H1 (cell line): ENCODE measurements around the gene CIITA. TPM values are rescaled to one million over a fixed set of nuclear protein-coding genes. Genes with fewer than 3 reads are reported as not detected.

Experiments
- CTCF ChIA-PET: fragments of 300-600 bp; sonication (Branson Sonifier 250); formaldehyde crosslinking; loops from one replicate; lab custom pipeline; 2021; ENCODE audit not compliant: partially characterized antibody; lab: Charles Lee
- POLR2A ChIA-PET: fragments of 300-600 bp; sonication (Branson Sonifier 250); formaldehyde crosslinking; loops from one replicate; lab custom pipeline; 2021; ENCODE audit warnings: inconsistent platforms; ENCODE audit not compliant: partially characterized antibody; lab: Charles Lee
- DNase-seq, 2 experiments: peaks; one replicate each; pipeline versions ENCODE4 v3.0.0 to v3.0.0-alpha.2; 2010 to 2022; ENCODE audit warnings: low spot score in 2 of 2, low read depth in 1 of 2, mixed read lengths in 1 of 2
- FAIRE-seq: peaks from 2 replicates; lab custom pipeline; 2011; peaks lifted over from hg19 to GRCh38; lab: Jason Lieb, UNC
- H2AFZ ChIP-seq: 2 replicates; pipeline ENCODE4 v1.8.1; 2012; ENCODE audit warnings: low read length, inconsistent platforms
- H2AK5ac ChIP-seq: 2 replicates; pipeline ENCODE4 v1.6.1; 2013; ENCODE audit warnings: low read depth, low read length
- H2BK120ac ChIP-seq: replicated peaks from 2 replicates; pipeline ENCODE3; 2013; ENCODE audit warnings: low read depth, low read length, inconsistent platforms
- H2BK12ac ChIP-seq: 2 replicates; pipeline ENCODE4 v1.6.1; 2013; ENCODE audit warnings: low read depth, low read length
- H2BK15ac ChIP-seq: 2 replicates; pipeline ENCODE4 v1.6.1; 2013; ENCODE audit warnings: low read length
- H2BK20ac ChIP-seq: 2 replicates; pipeline ENCODE4 v1.6.1; 2013; ENCODE audit warnings: low read length
- H2BK5ac ChIP-seq: 2 replicates; pipeline ENCODE4 v1.6.1; 2013; ENCODE audit warnings: low read depth, low read length
- H3K14ac ChIP-seq: 2 replicates; pipeline ENCODE4 v1.6.1; 2013; ENCODE audit warnings: inconsistent platforms; ENCODE audit not compliant: insufficient read length
- H3K18ac ChIP-seq: 2 replicates; pipeline ENCODE4 v1.6.1; 2013; ENCODE audit warnings: low read length; ENCODE audit errors: extremely low read depth
- H3K23ac ChIP-seq: 2 replicates; pipeline ENCODE4 v1.6.1; 2013; ENCODE audit warnings: inconsistent platforms; ENCODE audit not compliant: insufficient read length
- H3K23me2 ChIP-seq: 2 replicates; pipeline ENCODE4 v1.6.1; 2013; ENCODE audit warnings: low read depth, low read length
- H3K27ac ChIP-seq: 2 replicates; pipeline ENCODE4 v1.6.1; 2011; ENCODE audit warnings: low read depth, low read length, inconsistent platforms
- H3K27me3 ChIP-seq, 4 experiments: replicated peaks in 1 of 4; 1 replicate in 1 of 4; 2 replicates in 3 of 4; pipeline versions ENCODE4 v1.6.1 to v1.8.1; 2011 to 2013; ENCODE audit warnings: low read length in 3 of 4, mild to moderate bottlenecking in 3 of 4, inconsistent platforms in 2 of 4, mixed read lengths in 2 of 4, moderate library complexity in 1 of 4; ENCODE audit not compliant: control insufficient read depth in 3 of 4, insufficient read depth in 3 of 4; ENCODE audit errors: extremely low read depth in 1 of 4
- H3K36me3 ChIP-seq, 4 experiments: 2 replicates each; pipeline versions ENCODE4 v1.6.1 to v1.8.1; 2011 to 2013; ENCODE audit warnings: mild to moderate bottlenecking in 4 of 4, low read length in 3 of 4, moderate library complexity in 2 of 4, control low read depth in 1 of 4, inconsistent platforms in 1 of 4; ENCODE audit not compliant: insufficient read depth in 4 of 4, control insufficient read depth in 2 of 4
- H3K4ac ChIP-seq: replicated peaks from 2 replicates; pipeline ENCODE3; 2013; ENCODE audit warnings: low read length, low read depth, mixed read lengths, inconsistent platforms; ENCODE audit not compliant: insufficient read length
- H3K4me1 ChIP-seq, 4 experiments: replicated peaks in 1 of 4; 1 replicate in 1 of 4; 2 replicates in 3 of 4; pipeline versions ENCODE4 v1.6.1 to v1.8.1; 2011 to 2013; ENCODE audit warnings: low read length in 3 of 4, inconsistent platforms in 2 of 4, mixed read lengths in 1 of 4; ENCODE audit not compliant: insufficient read depth in 4 of 4, control insufficient read depth in 3 of 4
- H3K4me2 ChIP-seq, 2 experiments: 2 replicates each; pipeline versions ENCODE4 v1.6.1 to v1.8.1; 2011 to 2013; ENCODE audit warnings: low read depth in 2 of 2, low read length in 2 of 2, control low read depth in 1 of 2, inconsistent platforms in 1 of 2, mild to moderate bottlenecking in 1 of 2; ENCODE audit not compliant: insufficient read depth in 1 of 2
- H3K4me3 ChIP-seq, 4 experiments: fragments of 200-600, 300-600 bp in 1 of 4; sonication (generic), shearing (Covaris generic), sonication (Bioruptor Twin) in 1 of 4; 2 replicates each; pipeline versions ENCODE4 v1.5.1 to v1.8.1; 2011 to 2016; ENCODE audit warnings: low read length in 4 of 4, low read depth in 3 of 4, control low read depth in 2 of 4, inconsistent platforms in 2 of 4, mild to moderate bottlenecking in 2 of 4, mixed read lengths in 1 of 4, moderate library complexity in 1 of 4; ENCODE audit not compliant: insufficient read depth in 2 of 4; ENCODE audit errors: extremely low read depth in 1 of 4
- H3K56ac ChIP-seq: replicated peaks from 2 replicates; pipeline ENCODE3; 2013; ENCODE audit warnings: low read depth, mild to moderate bottlenecking, mixed read lengths, low read length, inconsistent platforms; ENCODE audit not compliant: insufficient read length
- H3K79me1 ChIP-seq: 2 replicates; pipeline ENCODE4 v1.6.1; 2013; ENCODE audit warnings: low read depth, low read length, control low read depth
- H3K79me2 ChIP-seq, 2 experiments: 2 replicates each; pipeline versions ENCODE4 v1.6.1 to v1.8.1; 2012 to 2013; ENCODE audit warnings: low read length in 2 of 2, mild to moderate bottlenecking in 2 of 2, inconsistent platforms in 1 of 2; ENCODE audit not compliant: insufficient read depth in 2 of 2, control insufficient read depth in 1 of 2
- H3K9ac ChIP-seq, 4 experiments: replicated peaks in 1 of 4; 1 replicate in 1 of 4; 2 replicates in 3 of 4; pipeline versions ENCODE4 v1.6.1 to v1.8.1; 2011 to 2013; ENCODE audit warnings: low read depth in 3 of 4, low read length in 3 of 4, control low read depth in 2 of 4, mild to moderate bottlenecking in 2 of 4, moderate library complexity in 2 of 4, inconsistent platforms in 1 of 4; ENCODE audit errors: extremely low read depth in 1 of 4
- H3K9me3 ChIP-seq, 2 experiments: 2 replicates each; pipeline versions ENCODE4 v1.6.1 to v1.8.1; 2012 to 2013; ENCODE audit warnings: mild to moderate bottlenecking in 2 of 2, moderate library complexity in 2 of 2, control low read depth in 1 of 2, inconsistent platforms in 1 of 2, low read depth in 1 of 2, low read length in 1 of 2, mixed read lengths in 1 of 2; ENCODE audit not compliant: insufficient read depth in 2 of 2
- H4K20me1 ChIP-seq, 2 experiments: replicated peaks in 1 of 2; 2 replicates each; pipeline versions ENCODE3 to v1.8.1; 2011 to 2013; ENCODE audit warnings: inconsistent platforms in 2 of 2, low read length in 2 of 2, mild to moderate bottlenecking in 1 of 2; ENCODE audit not compliant: insufficient read depth in 2 of 2, control insufficient read depth in 1 of 2
- H4K5ac ChIP-seq: 2 replicates; pipeline ENCODE4 v1.6.1; 2013; ENCODE audit warnings: low read length, low read depth, mixed read lengths, inconsistent platforms; ENCODE audit not compliant: insufficient read length
- H4K8ac ChIP-seq: 2 replicates; pipeline ENCODE4 v1.8.0; 2013; ENCODE audit warnings: mild to moderate bottlenecking, moderate library complexity, low read length, inconsistent platforms; ENCODE audit not compliant: insufficient read depth; ENCODE audit errors: extremely low read depth
- H4K91ac ChIP-seq: replicated peaks from 2 replicates; pipeline ENCODE3; 2013; ENCODE audit warnings: low read length, mixed read lengths, inconsistent platforms; ENCODE audit not compliant: insufficient read length
- BCL11A ChIP-seq, 2 experiments: IDR thresholded peaks; one replicate each; pipeline ENCODE4 v1.6.1; 2011; ENCODE audit warnings: low read depth in 2 of 2, low read length in 2 of 2, mild to moderate bottlenecking in 2 of 2
- CBX8 ChIP-seq: fragments of 300-800, 300-1000 bp; sonication (generic); IDR thresholded peaks from 2 replicates; pipeline ENCODE4 v1.7.1; 2016; ENCODE audit warnings: low read depth, low read length, borderline replicate concordance
- KDM4A ChIP-seq: IDR thresholded peaks from one replicate; pipeline ENCODE4 v1.7.1; 2012; ENCODE audit warnings: low read depth, mild to moderate bottlenecking, moderate library complexity, low read length, inconsistent platforms; ENCODE audit not compliant: severe bottlenecking
- NANOG ChIP-seq: IDR thresholded peaks from 2 replicates; pipeline ENCODE4 v1.6.1; 2011; ENCODE audit warnings: low read length, low read depth, mild to moderate bottlenecking, inconsistent platforms; ENCODE audit not compliant: insufficient read depth, poor library complexity, severe bottlenecking
- NRF1 ChIP-seq: IDR thresholded peaks from 2 replicates; pipeline ENCODE4 v1.6.1; 2011; ENCODE audit warnings: mild to moderate bottlenecking, low read depth, low read length, improper control_type of control experiment
- POU5F1 ChIP-seq: IDR thresholded peaks from 2 replicates; pipeline ENCODE4 v1.6.1; 2011; ENCODE audit warnings: low read depth, mild to moderate bottlenecking, low read length, moderate library complexity
- SIN3A ChIP-seq, 2 experiments: IDR thresholded peaks in 1 of 2; conservative IDR thresholded peaks in 1 of 2; 2 replicates each; pipeline ENCODE4 v1.6.1; 2011 to 2012; ENCODE audit warnings: low read length in 2 of 2, improper control_type of control experiment in 1 of 2, low read depth in 1 of 2, mild to moderate bottlenecking in 1 of 2
- SP1 ChIP-seq: IDR thresholded peaks from 2 replicates; pipeline ENCODE4 v1.6.1; 2011; ENCODE audit warnings: low read depth, low read length
- SP4 ChIP-seq: IDR thresholded peaks from 2 replicates; pipeline ENCODE4 v1.6.1; 2012; ENCODE audit warnings: low read length, inconsistent platforms
- TAF1 ChIP-seq: IDR thresholded peaks from 2 replicates; pipeline ENCODE4 v1.6.1; 2011; ENCODE audit warnings: mild to moderate bottlenecking, low read depth, low read length
- TAF7 ChIP-seq: optimal IDR thresholded peaks from 2 replicates; pipeline ENCODE3; 2011; ENCODE audit warnings: low read depth, mild to moderate bottlenecking, inconsistent platforms, low read length, moderate library complexity, borderline replicate concordance
- WGBS, 2 experiments: shearing (Covaris generic) in 1 of 2; methylation state at CpG; one replicate each; pipeline versions ENCODE4 v1.1.6 to v1.1.7; 2013 to 2015; ENCODE audit warnings: low lambda C conversion rate in 2 of 2, mixed read lengths in 2 of 2, inconsistent platforms in 1 of 2, low coverage in 1 of 2, missing lambda C conversion rate in 1 of 2; ENCODE audit not compliant: insufficient replicate concordance in 2 of 2, insufficient coverage in 1 of 2, insufficient read length in 1 of 2; ENCODE audit errors: extremely low coverage in 1 of 2, missing lambda C conversion rate in 1 of 2; 5-methylcytosine and 5-hydroxymethylcytosine counted together
- polyA plus RNA-seq, 7 experiments: library from polyadenylated mRNA; depleted of rRNA in 3 of 7; stranded (reverse) in 5 of 7; unstranded in 2 of 7; fragments of >200 nt in 5 of 7; fragments of 200-250 nt in 2 of 7; gene quantifications; 1 replicate in 5 of 7; 2 replicates in 1 of 7; 4 replicates in 1 of 7; pipeline versions ENCODE4 v1.2.1 to v1.2.3, GENCODE V29; 2011 to 2013; ENCODE audit warnings: missing spikeins in 2 of 7, mixed read lengths in 2 of 7
- total RNA-seq: library from RNA; stranded (reverse); fragmentation: NEBNext Ultra II Directional; extraction: Animal tissue kit (Norgen Biotek cat#: 25700); gene quantifications from 2 replicates; pipeline ENCODE4 v1.2.1, GENCODE V29; 2021
- TF ChIP-seq, protein P1 (sequence below): IDR thresholded peaks from 2 replicates; pipeline ENCODE4 v1.6.1; 2011; ENCODE audit warnings: low read depth, mild to moderate bottlenecking, low read length; ENCODE audit not compliant: insufficient read depth

The CIITA gene
- total and polyA plus RNA-seq, 2 of the 8 experiments (the other 6 are each of a cell fraction or from before 2014, with no cell fraction given) = 0.07 to 0.17 TPM

DNA sequence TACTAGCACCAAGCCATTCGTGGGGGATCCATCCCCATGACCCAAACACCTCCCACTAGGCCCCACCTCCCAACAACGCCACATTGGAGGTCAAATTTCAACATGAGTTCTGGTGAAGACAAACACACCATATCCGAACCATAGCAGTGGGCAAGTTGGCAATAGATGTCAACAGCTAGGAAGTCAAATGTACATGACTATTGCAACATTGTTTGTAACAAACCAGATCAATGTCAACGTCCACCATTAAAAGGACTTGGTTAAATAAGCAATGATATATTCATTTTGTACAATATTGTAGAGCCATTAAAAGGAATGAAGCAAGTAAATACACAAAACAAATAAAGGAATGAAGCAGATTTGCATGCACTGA is 26.5 kb upstream of the CIITA start:
- POLR2A ChIA-PET = no interaction called here
- Histone ChIP-seq H2BK20ac (no peak overlapping the region), H3K56ac (no peak overlapping the region)

More for the DNA sequence above, 26.5 kb upstream of the CIITA start:
- Histone ChIP-seq H3K4me2 (no peak overlapping the region), H3K23ac (no peak overlapping the region), H2BK5ac (no peak overlapping the region), H4K20me1 (no peaks in the 10 kb centered on the region), H3K4me3 (no peak overlapping the region), H4K8ac (no peak overlapping the region), H2BK12ac (no peak overlapping the region), H3K27me3 (no peaks in the 10 kb centered on the region; a peak in 1 of 7 replicates), H3K79me2 (no peaks in the 10 kb centered on the region), H3K18ac (no peak overlapping the region), H3K79me1 (no peaks in the 10 kb centered on the region), H4K91ac (no peak overlapping the region), H3K9ac (no peak overlapping the region), H2BK120ac (no peak overlapping the region), H2BK15ac (no peak overlapping the region), H3K14ac (no peak overlapping the region), H3K9me3 (no peaks in the 10 kb centered on the region), H3K23me2 (no peaks in the 10 kb centered on the region), H3K4me1 (no peaks in the 10 kb centered on the region), H3K27ac (no peak overlapping the region), H2AFZ (no peak overlapping the region), H2AK5ac (no peak overlapping the region), H3K4ac (no peak overlapping the region), H4K5ac (no peak overlapping the region), H3K36me3 (no peaks in the 10 kb centered on the region)
- FAIRE-seq (no peak), DNase-seq (no peak)
- no peak for TF ChIP-seq TAF7
- TF ChIP-seq SIN3A (conservative IDR thresholded peaks at IDR 0.05 in 1 of 2, IDR thresholded peaks at IDR 0.05 in 1 of 2; ENCODE audit: low read depth in 1 of 2, low read length in 2 of 2) = no peak
- TF ChIP-seq BCL11A (IDR thresholded peaks at IDR 0.05; ENCODE audit: low read depth in 2 of 2, low read length in 2 of 2) = no peak
- TF ChIP-seq, protein P1, sequence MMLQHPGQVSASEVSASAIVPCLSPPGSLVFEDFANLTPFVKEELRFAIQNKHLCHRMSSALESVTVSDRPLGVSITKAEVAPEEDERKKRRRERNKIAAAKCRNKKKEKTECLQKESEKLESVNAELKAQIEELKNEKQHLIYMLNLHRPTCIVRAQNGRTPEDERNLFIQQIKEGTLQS = no peak
- no peak for TF ChIP-seq CBX8
- no peak for TF ChIP-seq NANOG
- no peak for TF ChIP-seq NRF1
- no peak for TF ChIP-seq KDM4A
- TF ChIP-seq TAF1 = no peak
- TF ChIP-seq SP1 = no peak
- no peak for TF ChIP-seq SP4
- TF ChIP-seq POU5F1 = no peak
- CTCF ChIA-PET = no interaction called here
- 87% methylated on average over 4 of the region's 4 CpGs; no CpG with 5 or more reads in 1 of the 2 experiments for WGBS, 2 experiments
